GM12878 (cell line): ENCODE measurements around the gene PGK1. TPM values are rescaled to one million over a fixed set of nuclear protein-coding genes. Genes with fewer than 3 reads are reported as not detected.

Experiments
- ATAC-seq: fragments of 200-7000 bp; cut with Tn5 transposase; 3 replicates; pipeline ENCODE4 v1.9.1; 2020; ENCODE audit warnings: mild to moderate bottlenecking, moderate library complexity
- BruUV-seq: library from RNA; stranded (reverse); fragments of 400-500 nt; replicated peaks from 2 replicates; lab custom pipeline; 2021; lab: Mats Ljungman, UMichigan
- CTCF ChIA-PET: fragments of 300-600 bp; sonication (Branson Sonifier 250); formaldehyde crosslinking; extraction: SDS; loops from one replicate; lab custom pipeline; 2021; ENCODE audit warnings: inconsistent platforms; lab: Yijun Ruan, JAX
- POLR2A ChIA-PET: fragments of 350-600 bp; formaldehyde crosslinking; extraction: SDS; loops from one replicate; lab custom pipeline; 2021; ENCODE audit warnings: inconsistent platforms; lab: Charles Lee
- RAD21 ChIA-PET: fragments of 300-600 bp; sonication (Branson Sonifier 250); formaldehyde crosslinking; loops from one replicate; lab custom pipeline; 2023; ENCODE audit warnings: antibody characterized with exemption; ENCODE audit not compliant: unreplicated experiment; lab: Charles Lee
- SMC1A ChIA-PET: fragments of 300-600 bp; sonication (Branson Sonifier 250); formaldehyde crosslinking; loops from one replicate; lab custom pipeline; 2023; ENCODE audit not compliant: unreplicated experiment, uncharacterized antibody; lab: Charles Lee
- DNase-seq: peaks from one replicate; pipeline ENCODE4 v3.0.0-alpha.2; 2011; ENCODE audit warnings: low read depth, low spot score
- FAIRE-seq: peaks from 3 replicates; lab custom pipeline; 2011; peaks lifted over from hg19 to GRCh38; lab: Jason Lieb, UNC
- H2AFZ ChIP-seq: 2 replicates; pipeline ENCODE4 v1.6.0; 2011; ENCODE audit warnings: low read depth, low read length, control low read depth; ENCODE audit not compliant: control insufficient read depth
- H3K27ac ChIP-seq: 2 replicates; pipeline ENCODE4 v1.5.1; 2011; ENCODE audit warnings: control low read depth; ENCODE audit not compliant: control insufficient read depth, insufficient read depth
- H3K27me3 ChIP-seq, 2 experiments: replicated peaks in 1 of 2; 2 replicates each; pipeline versions ENCODE4 v1.6.0 to v1.6.1; 2011; ENCODE audit warnings: low read length in 1 of 2; ENCODE audit not compliant: control insufficient read depth in 2 of 2, insufficient read depth in 2 of 2
- H3K36me3 ChIP-seq, 2 experiments: 2 replicates each; pipeline ENCODE4 v1.5.1; 2011; ENCODE audit warnings: low read length in 1 of 2; ENCODE audit not compliant: control insufficient read depth in 2 of 2, insufficient read depth in 2 of 2
- H3K4me1 ChIP-seq: 2 replicates; pipeline ENCODE4 v1.6.1; 2011; ENCODE audit warnings: mild to moderate bottlenecking, low read length, moderate library complexity, mixed read lengths; ENCODE audit not compliant: control insufficient read depth, insufficient read depth
- H3K4me2 ChIP-seq: 2 replicates; pipeline ENCODE4 v1.6.0; 2011; ENCODE audit warnings: control low read depth; ENCODE audit not compliant: control insufficient read depth, insufficient read depth
- H3K4me3 ChIP-seq: fragments of 200-600 bp; sonication (generic); 2 replicates; pipeline ENCODE4 v1.5.1; 2016
- H3K79me2 ChIP-seq: 2 replicates; pipeline ENCODE4 v1.6.0; 2011; ENCODE audit warnings: low read length; ENCODE audit not compliant: control insufficient read depth, insufficient read depth
- H3K9ac ChIP-seq: 2 replicates; pipeline ENCODE4 v1.8.0; 2011; ENCODE audit warnings: low read length, control low read depth, mixed read lengths; ENCODE audit not compliant: control insufficient read depth, insufficient read depth
- H3K9me3 ChIP-seq: replicated peaks from 3 replicates; pipeline ENCODE4 v1.5.1; 2011; ENCODE audit warnings: mild to moderate bottlenecking, low read length; ENCODE audit not compliant: control insufficient read depth, insufficient read depth
- H4K20me1 ChIP-seq: 2 replicates; pipeline ENCODE4 v1.6.0; 2011; ENCODE audit not compliant: control insufficient read depth, insufficient read depth
- EGR1 ChIP-seq, 2 experiments: IDR thresholded peaks; 1 replicate in 1 of 2; 2 replicates in 1 of 2; pipeline ENCODE4 v1.6.1; 2011 to 2012; ENCODE audit warnings: low read depth in 2 of 2, low read length in 2 of 2, borderline replicate concordance in 1 of 2, mild to moderate bottlenecking in 1 of 2, moderate library complexity in 1 of 2
- ETV6 ChIP-seq, 2 experiments: fragments of 450-650 bp in 1 of 2; IDR thresholded peaks in 1 of 2; conservative IDR thresholded peaks in 1 of 2; 2 replicates each; pipeline ENCODE4 v1.6.1; 2014; ENCODE audit warnings: antibody characterized with exemption in 1 of 2, borderline replicate concordance in 1 of 2, low read depth in 1 of 2, mild to moderate bottlenecking in 1 of 2, moderate library complexity in 1 of 2
- MXI1 ChIP-seq: fragments of 150-350 bp; IDR thresholded peaks from 2 replicates; pipeline ENCODE4 v1.6.1; 2011; ENCODE audit warnings: low read depth, mild to moderate bottlenecking, inconsistent platforms, low read length, improper control_type of control experiment
- NBN ChIP-seq: fragments of 450-650 bp; IDR thresholded peaks from 2 replicates; pipeline ENCODE4 v1.6.1; 2016
- RUNX3 ChIP-seq: IDR thresholded peaks from 2 replicates; pipeline ENCODE4 v1.6.1; 2012; ENCODE audit warnings: low read length, inconsistent platforms
- SMARCA5 ChIP-seq: fragments of 450-650 bp; IDR thresholded peaks from 2 replicates; pipeline ENCODE4 v1.6.1; 2017; ENCODE audit warnings: mild to moderate bottlenecking
- ZBTB4 ChIP-seq: fragments of 450-650 bp; formaldehyde crosslinking; IDR thresholded peaks from 2 replicates; pipeline ENCODE4 v1.4.0; 2022; ENCODE audit warnings: mild to moderate bottlenecking, moderate library complexity
- WGBS: methylation state at CpG from one replicate; pipeline ENCODE4 v1.1.6; 2016; ENCODE audit warnings: low lambda C conversion rate; ENCODE audit not compliant: insufficient replicate concordance, insufficient coverage; ENCODE audit errors: missing lambda C conversion rate; 5-methylcytosine and 5-hydroxymethylcytosine counted together
- in situ Hi-C: fragments of 300-500 bp; cut with MboI; formaldehyde crosslinking; loops from 9 replicates; pipeline ENCODE4 v1.14.3; 2018; ENCODE audit warnings: mixed read lengths
- intact Hi-C: fragments of 100-400 bp; cut with micrococcal nuclease; formaldehyde crosslinking; loops from one replicate; pipeline ENCODE4 v1.14.2; 2022; ENCODE audit not compliant: unreplicated experiment
- polyA plus RNA-seq, 11 experiments: library from polyadenylated mRNA; depleted of rRNA in 4 of 11; unstranded in 6 of 11; stranded (reverse) in 5 of 11; fragments of >200 nt; fragmentation: Nextera tagmentation in 4 of 11; fragmentation: Illumina TruSeq in 1 of 11; extraction: Ambion mirVana in 4 of 11; extraction: Trizol in 1 of 11; gene quantifications; 1 replicate in 1 of 11; 2 replicates in 10 of 11; pipeline versions ENCODE4 v1.2.1 to v1.2.3, GENCODE V29; 2011 to 2016; ENCODE audit warnings: inconsistent platforms in 2 of 11, missing spikeins in 2 of 11, low read depth in 1 of 11
- total RNA-seq, 4 experiments: library from RNA; depleted of rRNA in 3 of 4; stranded (reverse); fragments of >200 nt in 3 of 4; fragmentation: Illumina TruSeq in 1 of 4; extraction: Trizol in 1 of 4; gene quantifications; 2 replicates each; pipeline versions ENCODE4 v1.2.1 to v1.2.3, GENCODE V29; 2013 to 2021

PGK1 gene
- total and polyA plus RNA-seq, 10 of the 15 experiments (the other 5 are each of a cell fraction or from before 2014, with no cell fraction given): 370 to 1,825 (median 629) TPM

GRCh38 chrX:78071331-78071730, 32.7 kb upstream of the PGK1 start:
- intact Hi-C loops: no loop called here
- Histone ChIP-seq H3K4me3 (no peak overlapping the region), H3K9ac (no peak overlapping the region), H2AFZ (no peak overlapping the region), H3K4me2 (no peak overlapping the region)
- RAD21 ChIA-PET: no interaction called here
- SMC1A ChIA-PET: interaction anchor here (0.6 to 2.4 kb wide), 2 partner anchors 21 to 1081 kb away, joined by 3 to 9 read pairs; no protein-coding TSS in a partner anchor
- no peak for ATAC-seq
- no peak for TF ChIP-seq ZBTB4
- no peak for TF ChIP-seq SMARCA5
- TF ChIP-seq MXI1: no peak
- TF ChIP-seq ETV6 (conservative IDR thresholded peaks at IDR 0.05 in 1 of 2, IDR thresholded peaks at IDR 0.05 in 1 of 2; ENCODE audit: borderline replicate concordance in 1 of 2, low read depth in 1 of 2): no peak
- no peak for TF ChIP-seq EGR1 (IDR thresholded peaks at IDR 0.05; ENCODE audit: borderline replicate concordance in 1 of 2, low read depth in 2 of 2, low read length in 2 of 2)
- no peak for TF ChIP-seq NBN
- TF ChIP-seq RUNX3: no peak
- TF ChIP-seq, all 136 proteins: peak for 0
- H3K27me3 ChIP-seq: no peaks in the 10 kb centered on the region
- no peak for FAIRE-seq
- peaks cover 3% of the 10 kb centered on the region; the same call in 1 of the 2 replicates for H3K4me1 ChIP-seq
- in situ Hi-C loops: no loop called here
- no peaks in the 10 kb centered on the region for H3K36me3 ChIP-seq
- no peaks in the 10 kb centered on the region for H4K20me1 ChIP-seq
- H3K27ac ChIP-seq: no peak overlapping the region
- H3K9me3 ChIP-seq: peaks cover 9% of the 10 kb centered on the region; the same call in 2 of the 3 replicates
- ChIA-PET CTCF (interaction anchor here (1.5 to 1.6 kb wide), 2 partner anchors 10 to 20 kb away, joined by 4 read pairs; no protein-coding TSS in a partner anchor), POLR2A (no interaction called here)
- BruUV-seq: no TSS peak
- 34% methylated on average over 3 of the region's 3 CpGs for WGBS
- no peaks in the 10 kb centered on the region for H3K79me2 ChIP-seq
- no peak for DNase-seq
